Central memory CD8-positive, alpha-beta T cell (primary cell): ENCODE data around the gene PGA4.
"Not testable (repeated sequence)": the region's sequence is repeated elsewhere in the genome, so short reads cannot be mapped to it uniquely, and the experiment has no call there.

Experiments used
- ATAC-seq: fragments of 150-1000 bp; cut with Tn5 transposase; replicated peaks from 2 replicates; pipeline ENCODE4 v1.10.0; 2022; ENCODE audit warnings: mild to moderate bottlenecking, moderate FRiP score, moderate number of reproducible peaks; ENCODE audit not compliant: poor library complexity, severe bottlenecking; ENCODE audit errors: extremely low read depth
- DNase-seq, 2 donors: peaks; one replicate each; pipeline ENCODE4 v3.0.0; 2021; ENCODE audit warnings: low spot score in 2 of 2
- H3K27ac Mint-ChIP-seq: one replicate; pipeline ENCODE4 v1.8.0; 2022; ENCODE audit warnings: low read depth, mild to moderate bottlenecking, moderate library complexity, mixed read lengths
- H3K27me3 Mint-ChIP-seq: one replicate; pipeline ENCODE4 v1.8.0; 2022; ENCODE audit warnings: mixed read lengths
- H3K36me3 Mint-ChIP-seq: one replicate; pipeline ENCODE4 v1.8.0; 2022; ENCODE audit warnings: mild to moderate bottlenecking, moderate library complexity, mixed read lengths; ENCODE audit not compliant: insufficient read depth
- H3K4me1 Mint-ChIP-seq: one replicate; pipeline ENCODE4 v1.8.0; 2022; ENCODE audit warnings: mixed read lengths
- H3K4me3 Mint-ChIP-seq: one replicate; pipeline ENCODE4 v1.8.0; 2022; ENCODE audit warnings: mild to moderate bottlenecking, moderate library complexity, mixed read lengths
- H3K9me3 Mint-ChIP-seq: one replicate; pipeline ENCODE4 v1.8.0; 2022; ENCODE audit warnings: mixed read lengths

Gene PGA4

GRCh38 chr11:61240875-61241274, 18.7 kb downstream of the PGA4 start, which contains the start of gene PGA5:
PGA5 (plus strand) TSS chr11:61241175; CDS start chr11:61241227, 52 bp downstream.
- not testable (repeated sequence) for H3K36me3 Mint-ChIP-seq, H3K27ac Mint-ChIP-seq, DNase-seq, H3K9me3 Mint-ChIP-seq, H3K4me3 Mint-ChIP-seq, ATAC-seq, H3K27me3 Mint-ChIP-seq, H3K4me1 Mint-ChIP-seq

- not testable (repeated sequence) for H3K27me3 Mint-ChIP-seq, DNase-seq, H3K9me3 Mint-ChIP-seq, H3K4me1 Mint-ChIP-seq, ATAC-seq, H3K4me3 Mint-ChIP-seq, H3K27ac Mint-ChIP-seq, H3K36me3 Mint-ChIP-seq
Measured at GRCh38 chr11:61241526-61241925, 19.4 kb downstream of the PGA4 start.

GRCh38 chr11:61245284-61245964, 23.3 kb downstream of the PGA4 start:
- not testable (repeated sequence) for H3K9me3 Mint-ChIP-seq, DNase-seq, ATAC-seq, H3K4me3 Mint-ChIP-seq, H3K27ac Mint-ChIP-seq, H3K4me1 Mint-ChIP-seq, H3K36me3 Mint-ChIP-seq
- H3K27me3 Mint-ChIP-seq: peaks cover 15% of the 10 kb centered on the region

GRCh38 chr11:61248071-61248470, 25.9 kb downstream of the PGA4 start:
- not testable (repeated sequence) for ATAC-seq, H3K36me3 Mint-ChIP-seq, H3K4me1 Mint-ChIP-seq, H3K4me3 Mint-ChIP-seq, H3K9me3 Mint-ChIP-seq, DNase-seq, H3K27ac Mint-ChIP-seq
- peaks cover 26% of the 10 kb centered on the region for H3K27me3 Mint-ChIP-seq

- not testable (repeated sequence) for DNase-seq, H3K36me3 Mint-ChIP-seq, H3K27ac Mint-ChIP-seq
Measured at GRCh38 chr11:61249201-61249600, 27.1 kb downstream of the PGA4 start.

GRCh38 chr11:61250796-61251765, 28.9 kb downstream of the PGA4 start:
- H3K27me3 Mint-ChIP-seq: peaks cover 31% of the 10 kb centered on the region
- DNase-seq, ATAC-seq, H3K9me3 Mint-ChIP-seq, H3K4me1 Mint-ChIP-seq, H3K4me3 Mint-ChIP-seq, H3K27ac Mint-ChIP-seq, H3K36me3 Mint-ChIP-seq: not testable (repeated sequence)

More at GRCh38 chr11:61249201-61249600, 27.1 kb downstream of the PGA4 start:
- H3K4me3 Mint-ChIP-seq, ATAC-seq, H3K9me3 Mint-ChIP-seq, H3K4me1 Mint-ChIP-seq: not testable (repeated sequence)
- H3K27me3 Mint-ChIP-seq: peaks cover 31% of the 10 kb centered on the region

- not testable (repeated sequence) for DNase-seq, ATAC-seq, H3K36me3 Mint-ChIP-seq, H3K9me3 Mint-ChIP-seq, H3K4me1 Mint-ChIP-seq, H3K27ac Mint-ChIP-seq, H3K4me3 Mint-ChIP-seq
- H3K27me3 Mint-ChIP-seq: peaks cover 37% of the 10 kb centered on the region
Measured at GRCh38 chr11:61252332-61252731, 30.2 kb downstream of the PGA4 start.

- Mint-ChIP-seq H3K36me3 (peaks cover 2% of the 10 kb centered on the region), H3K4me1 (no peaks in the 10 kb centered on the region), H3K4me3 (no peak overlapping the region), H3K9me3 (no peaks in the 10 kb centered on the region), H3K27me3 (peaks cover 44% of the 10 kb centered on the region), H3K27ac (no peak overlapping the region)
- DNase-seq (peak; percentile 24 to 36), ATAC-seq (no peak)
Measured at GRCh38 chr11:61254403-61255025, 32.4 kb downstream of the PGA4 start.

- Mint-ChIP-seq H3K36me3 (peaks cover 2% of the 10 kb centered on the region), H3K4me3 (no peak overlapping the region), H3K4me1 (no peaks in the 10 kb centered on the region), H3K9me3 (no peaks in the 10 kb centered on the region), H3K27ac (no peak overlapping the region), H3K27me3 (peaks cover 35% of the 10 kb centered on the region)
- DNase-seq: no peak
- no peak for ATAC-seq
Measured at GRCh38 chr11:61256710-61257482, 34.7 kb downstream of the PGA4 start.

GRCh38 chr11:61258546-61258945, 36.4 kb downstream of the PGA4 start:
- Mint-ChIP-seq H3K9me3 (no peaks in the 10 kb centered on the region), H3K4me3 (no peak overlapping the region), H3K27ac (no peak overlapping the region), H3K4me1 (no peaks in the 10 kb centered on the region), H3K27me3 (peaks cover 23% of the 10 kb centered on the region), H3K36me3 (peaks cover 2% of the 10 kb centered on the region)
- DNase-seq (no peak), ATAC-seq (no peak)

- Mint-ChIP-seq H3K9me3 (no peaks in the 10 kb centered on the region), H3K27ac (no peak overlapping the region), H3K27me3 (peaks cover 31% of the 10 kb centered on the region), H3K4me1 (no peaks in the 10 kb centered on the region), H3K4me3 (no peak overlapping the region), H3K36me3 (peaks cover 2% of the 10 kb centered on the region)
- ATAC-seq (no peak), DNase-seq (no peak)
Measured at GRCh38 chr11:61259363-61259762, 37.2 kb downstream of the PGA4 start.

- ATAC-seq (no peak), DNase-seq (no peak)
- Mint-ChIP-seq H3K4me3 (no peak overlapping the region), H3K36me3 (peaks cover 2% of the 10 kb centered on the region), H3K27ac (peak overlapping the region; percentile 39), H3K27me3 (peaks cover 11% of the 10 kb centered on the region), H3K9me3 (no peaks in the 10 kb centered on the region), H3K4me1 (no peaks in the 10 kb centered on the region)
Measured at GRCh38 chr11:61264371-61264770, 42.2 kb downstream of the PGA4 start.
